IPS-11a (cell line): ENCODE data around the gene CACNA1I.

Source experiments
- H3K4me3 ChIP-seq: one replicate; pipeline ENCODE4 v1.5.1; 2013; ENCODE audit warnings: low read depth, low read length, control low read depth

The CACNA1I gene

GRCh38 chr22:39686776-39687525 lies 116.4 kb downstream of the CACNA1I start:
- no peak overlapping the region for H3K4me3 ChIP-seq

GRCh38 chr22:39688186-39688785 lies 117.7 kb downstream of the CACNA1I start:
- H3K4me3 ChIP-seq: no peak overlapping the region

- no peak overlapping the region for H3K4me3 ChIP-seq
Measured at GRCh38 chr22:39689421-39689820, 118.9 kb downstream of the CACNA1I start.

GRCh38 chr22:39690881-39691605 lies 120.5 kb downstream of the CACNA1I start:
- H3K4me3 ChIP-seq: no peak overlapping the region

- no peak overlapping the region for H3K4me3 ChIP-seq
Measured at GRCh38 chr22:39693943-39694500, 123.5 kb downstream of the CACNA1I start.

GRCh38 chr22:39697790-39698430 lies 127.4 kb downstream of the CACNA1I start:
- H3K4me3 ChIP-seq: no peak overlapping the region

- no peak overlapping the region for H3K4me3 ChIP-seq
Measured at GRCh38 chr22:39699631-39700360, 129.2 kb downstream of the CACNA1I start.

GRCh38 chr22:39700565-39700964 lies 130.0 kb downstream of the CACNA1I start:
- H3K4me3 ChIP-seq: no peak overlapping the region

GRCh38 chr22:39703091-39703490 lies 132.5 kb downstream of the CACNA1I start:
- no peak overlapping the region for H3K4me3 ChIP-seq

- H3K4me3 ChIP-seq: no peak overlapping the region
Measured at GRCh38 chr22:39703928-39704639, 133.5 kb downstream of the CACNA1I start.

GRCh38 chr22:39705386-39705785 lies 134.8 kb downstream of the CACNA1I start:
- H3K4me3 ChIP-seq: no peak overlapping the region

GRCh38 chr22:39706376-39707140 lies 136.0 kb downstream of the CACNA1I start:
- H3K4me3 ChIP-seq: no peak overlapping the region

- H3K4me3 ChIP-seq: no peak overlapping the region
Measured at GRCh38 chr22:39707351-39707750, 136.8 kb downstream of the CACNA1I start.

- no peak overlapping the region for H3K4me3 ChIP-seq
Measured at GRCh38 chr22:39707816-39708215, 137.3 kb downstream of the CACNA1I start.

GRCh38 chr22:39710380-39711150 lies 140.0 kb downstream of the CACNA1I start:
- no peak overlapping the region for H3K4me3 ChIP-seq

- no peak overlapping the region for H3K4me3 ChIP-seq
Measured at GRCh38 chr22:39712081-39712480, 141.5 kb downstream of the CACNA1I start.

GRCh38 chr22:39712751-39713525 lies 142.4 kb downstream of the CACNA1I start:
- no peak overlapping the region for H3K4me3 ChIP-seq
